CD4-positive, alpha-beta memory T cell (primary cell): ENCODE data around the gene OSBPL8. TPM values are rescaled to one million over a fixed set of nuclear protein-coding genes. Genes with fewer than 3 reads are reported as not detected.

ENCODE experiments used
- polyA plus RNA-seq, 2 donors: library from polyadenylated mRNA; unstranded; fragments of 300-500 nt; fragmentation: Illumina TruSeq; gene quantifications; one replicate each; pipeline ENCODE4 v1.2.3, GENCODE V29; 2021
- total RNA-seq, 2 experiments: library from RNA; stranded (reverse); gene quantifications; one replicate each; pipeline ENCODE4 v1.2.3, GENCODE V29; 2021

OSBPL8 gene
- total and polyA plus RNA-seq, 4 experiments from 2014 or later, result 126 to 143 (median 129) TPM

Other genes starting within 250 kb of the OSBPL8 start
- gene BBS10, start 211.4 kb downstream of the OSBPL8 start, total RNA-seq, result 10 to 100 TPM; 11.5 to 12.6 TPM
- 1 to 10 TPM in 1 of 2 donors, under 1 TPM in 1; 0.92 to 2.5 TPM for gene BBS10, start 211.4 kb downstream of the OSBPL8 start, polyA plus RNA-seq
- gene ZDHHC17, start 204.3 kb upstream of the OSBPL8 start, total RNA-seq, result 10 to 100 TPM; 51.5 to 52.9 TPM
- gene ZDHHC17, start 204.3 kb upstream of the OSBPL8 start, polyA plus RNA-seq, result 10 to 100 TPM in 1 of 2 donors, 1 to 10 TPM in 1; 9.4 to 13.8 TPM